GM12878 (cell line): ENCODE data around the gene ACSL1. TPM values are rescaled to one million over a fixed set of nuclear protein-coding genes. Genes with fewer than 3 reads are reported as not detected.

Experiments
- ATAC-seq: fragments of 200-7000 bp; cut with Tn5 transposase; 3 replicates; pipeline ENCODE4 v1.9.1; 2020; ENCODE audit warnings: mild to moderate bottlenecking, moderate library complexity
- BruUV-seq: library from RNA; stranded (reverse); fragments of 400-500 nt; replicated peaks from 2 replicates; lab custom pipeline; 2021; lab: Mats Ljungman, UMichigan
- CTCF ChIA-PET: fragments of 300-600 bp; sonication (Branson Sonifier 250); formaldehyde crosslinking; extraction: SDS; loops from one replicate; lab custom pipeline; 2021; ENCODE audit warnings: inconsistent platforms; lab: Yijun Ruan, JAX
- POLR2A ChIA-PET: fragments of 350-600 bp; formaldehyde crosslinking; extraction: SDS; loops from one replicate; lab custom pipeline; 2021; ENCODE audit warnings: inconsistent platforms; lab: Charles Lee
- RAD21 ChIA-PET: fragments of 300-600 bp; sonication (Branson Sonifier 250); formaldehyde crosslinking; loops from one replicate; lab custom pipeline; 2023; ENCODE audit warnings: antibody characterized with exemption; ENCODE audit not compliant: unreplicated experiment; lab: Charles Lee
- SMC1A ChIA-PET: fragments of 300-600 bp; sonication (Branson Sonifier 250); formaldehyde crosslinking; loops from one replicate; lab custom pipeline; 2023; ENCODE audit not compliant: unreplicated experiment, uncharacterized antibody; lab: Charles Lee
- DNase-seq: peaks from one replicate; pipeline ENCODE4 v3.0.0-alpha.2; 2011; ENCODE audit warnings: low read depth, low spot score
- FAIRE-seq: peaks from 3 replicates; lab custom pipeline; 2011; peaks lifted over from hg19 to GRCh38; lab: Jason Lieb, UNC
- H2AFZ ChIP-seq: 2 replicates; pipeline ENCODE4 v1.6.0; 2011; ENCODE audit warnings: low read depth, low read length, control low read depth; ENCODE audit not compliant: control insufficient read depth
- H3K27ac ChIP-seq: 2 replicates; pipeline ENCODE4 v1.5.1; 2011; ENCODE audit warnings: control low read depth; ENCODE audit not compliant: control insufficient read depth, insufficient read depth
- H3K27me3 ChIP-seq, 2 experiments: replicated peaks in 1 of 2; 2 replicates each; pipeline versions ENCODE4 v1.6.0 to v1.6.1; 2011; ENCODE audit warnings: low read length in 1 of 2; ENCODE audit not compliant: control insufficient read depth in 2 of 2, insufficient read depth in 2 of 2
- H3K36me3 ChIP-seq, 2 experiments: 2 replicates each; pipeline ENCODE4 v1.5.1; 2011; ENCODE audit warnings: low read length in 1 of 2; ENCODE audit not compliant: control insufficient read depth in 2 of 2, insufficient read depth in 2 of 2
- H3K4me1 ChIP-seq: 2 replicates; pipeline ENCODE4 v1.6.1; 2011; ENCODE audit warnings: mild to moderate bottlenecking, low read length, moderate library complexity, mixed read lengths; ENCODE audit not compliant: control insufficient read depth, insufficient read depth
- H3K4me2 ChIP-seq: 2 replicates; pipeline ENCODE4 v1.6.0; 2011; ENCODE audit warnings: control low read depth; ENCODE audit not compliant: control insufficient read depth, insufficient read depth
- H3K4me3 ChIP-seq: fragments of 200-600 bp; sonication (generic); 2 replicates; pipeline ENCODE4 v1.5.1; 2016
- H3K79me2 ChIP-seq: 2 replicates; pipeline ENCODE4 v1.6.0; 2011; ENCODE audit warnings: low read length; ENCODE audit not compliant: control insufficient read depth, insufficient read depth
- H3K9ac ChIP-seq: 2 replicates; pipeline ENCODE4 v1.8.0; 2011; ENCODE audit warnings: low read length, control low read depth, mixed read lengths; ENCODE audit not compliant: control insufficient read depth, insufficient read depth
- H3K9me3 ChIP-seq: replicated peaks from 3 replicates; pipeline ENCODE4 v1.5.1; 2011; ENCODE audit warnings: mild to moderate bottlenecking, low read length; ENCODE audit not compliant: control insufficient read depth, insufficient read depth
- H4K20me1 ChIP-seq: 2 replicates; pipeline ENCODE4 v1.6.0; 2011; ENCODE audit not compliant: control insufficient read depth, insufficient read depth
- ATF2 ChIP-seq: IDR thresholded peaks from 2 replicates; pipeline ENCODE4 v1.6.1; 2012; ENCODE audit warnings: low read length, inconsistent platforms
- BHLHE40 ChIP-seq, 2 experiments: fragments of 450-650 bp in 1 of 2; IDR thresholded peaks; 2 replicates each; pipeline ENCODE4 v1.6.1; 2011 to 2017; ENCODE audit warnings: low read depth in 2 of 2, borderline replicate concordance in 1 of 2, improper control_type of control experiment in 1 of 2, low read length in 1 of 2, mild to moderate bottlenecking in 1 of 2
- BRCA1 ChIP-seq: IDR thresholded peaks from 2 replicates; pipeline ENCODE4 v1.6.1; 2011; ENCODE audit warnings: low read depth, low read length, improper control_type of control experiment
- HDGF ChIP-seq: fragments of 450-650 bp; IDR thresholded peaks from 2 replicates; pipeline ENCODE4 v1.6.1; 2016; ENCODE audit warnings: antibody characterized with exemption
- JUND ChIP-seq: IDR thresholded peaks from 2 replicates; pipeline ENCODE4 v1.6.1; 2012; ENCODE audit warnings: low read depth, mild to moderate bottlenecking, low read length, improper control_type of control experiment, moderate library complexity
- MTA3 ChIP-seq: IDR thresholded peaks from 2 replicates; pipeline ENCODE4 v1.6.1; 2012; ENCODE audit warnings: low read length, inconsistent platforms, borderline replicate concordance
- NBN ChIP-seq: fragments of 450-650 bp; IDR thresholded peaks from 2 replicates; pipeline ENCODE4 v1.6.1; 2016
- SIN3A ChIP-seq: IDR thresholded peaks from 2 replicates; pipeline ENCODE4 v1.6.1; 2012; ENCODE audit warnings: low read depth, low read length, improper control_type of control experiment
- SMAD5 ChIP-seq: IDR thresholded peaks from 2 replicates; pipeline ENCODE4 v1.6.1; 2016; ENCODE audit warnings: antibody characterized with exemption, low read depth
- TCF3 ChIP-seq: IDR thresholded peaks from 2 replicates; pipeline ENCODE4 v1.6.1; 2012; ENCODE audit warnings: low read depth, mild to moderate bottlenecking, low read length, borderline replicate concordance; ENCODE audit not compliant: insufficient read depth
- WGBS: methylation state at CpG from one replicate; pipeline ENCODE4 v1.1.6; 2016; ENCODE audit warnings: low lambda C conversion rate; ENCODE audit not compliant: insufficient replicate concordance, insufficient coverage; ENCODE audit errors: missing lambda C conversion rate; 5-methylcytosine and 5-hydroxymethylcytosine counted together
- in situ Hi-C: fragments of 300-500 bp; cut with MboI; formaldehyde crosslinking; loops from 9 replicates; pipeline ENCODE4 v1.14.3; 2018; ENCODE audit warnings: mixed read lengths
- intact Hi-C: fragments of 100-400 bp; cut with micrococcal nuclease; formaldehyde crosslinking; loops from one replicate; pipeline ENCODE4 v1.14.2; 2022; ENCODE audit not compliant: unreplicated experiment
- polyA plus RNA-seq, 11 experiments: library from polyadenylated mRNA; depleted of rRNA in 4 of 11; unstranded in 6 of 11; stranded (reverse) in 5 of 11; fragments of >200 nt; fragmentation: Nextera tagmentation in 4 of 11; fragmentation: Illumina TruSeq in 1 of 11; extraction: Ambion mirVana in 4 of 11; extraction: Trizol in 1 of 11; gene quantifications; 1 replicate in 1 of 11; 2 replicates in 10 of 11; pipeline versions ENCODE4 v1.2.1 to v1.2.3, GENCODE V29; 2011 to 2016; ENCODE audit warnings: inconsistent platforms in 2 of 11, missing spikeins in 2 of 11, low read depth in 1 of 11
- total RNA-seq, 4 experiments: library from RNA; depleted of rRNA in 3 of 4; stranded (reverse); fragments of >200 nt in 3 of 4; fragmentation: Illumina TruSeq in 1 of 4; extraction: Trizol in 1 of 4; gene quantifications; 2 replicates each; pipeline versions ENCODE4 v1.2.1 to v1.2.3, GENCODE V29; 2013 to 2021

The ACSL1 gene
- total and polyA plus RNA-seq, 10 of the 15 experiments (the other 5 are each of a cell fraction or from before 2014, with no cell fraction given): 30.7 to 68.1 (median 58.7) TPM

GRCh38 chr4:184756399-184756798 is 69.4 kb downstream of the ACSL1 start:
- DNase-seq: no peak

More at GRCh38 chr4:184756399-184756798, 69.4 kb downstream of the ACSL1 start:
- no TSS peak for BruUV-seq
- Histone ChIP-seq H3K4me2 (no peak overlapping the region), H4K20me1 (no peaks in the 10 kb centered on the region), H3K4me3 (no peak overlapping the region), H3K79me2 (no peaks in the 10 kb centered on the region), H3K27ac (no peak overlapping the region), H3K27me3 (no peaks in the 10 kb centered on the region), H3K9me3 (no peaks in the 10 kb centered on the region), H3K4me1 (no peaks in the 10 kb centered on the region), H2AFZ (no peak overlapping the region), H3K36me3 (peaks cover 11 to 32% of the 10 kb centered on the region in 2 experiments), H3K9ac (no peak overlapping the region)
- TF ChIP-seq SIN3A (no peak), HDGF (no peak), BRCA1 (no peak), SMAD5 (no peak), NBN (no peak), JUND (no peak), BHLHE40 (IDR thresholded peaks at IDR 0.05; ENCODE audit: borderline replicate concordance in 1 of 2, low read depth in 2 of 2, low read length in 1 of 2) (no peak), ATF2 (no peak), TCF3 (no peak), MTA3 (no peak)
- FAIRE-seq: no peak
- SMC1A ChIA-PET: interaction anchor here (1.2 to 1.8 kb wide), 2 partner anchors 11 to 92 kb away, joined by 3 to 5 read pairs; no protein-coding TSS in a partner anchor
- RAD21 ChIA-PET: interaction anchor here (1.3 kb wide), 1 partner anchor 150 kb away, joined by 3 read pairs; no protein-coding TSS in a partner anchor
- intact Hi-C loops (no loop called here), in situ Hi-C loops (no loop called here)
- POLR2A ChIA-PET: no interaction called here
- CTCF ChIA-PET: interaction anchor here (0.6 to 1.1 kb wide), 2 partner anchors 11 to 375 kb away, joined by 3 read pairs; no protein-coding TSS in a partner anchor
- ATAC-seq: no peak
- WGBS: 98% methylated on average over 6 of the region's 6 CpGs
